ENCODE data around the gene OLFML3. TPM values are rescaled to one million over a fixed set of nuclear protein-coding genes. Genes with fewer than 3 reads are reported as not detected.

The OLFML3 gene
- total RNA-seq, 1 experiment from 2014 or later = 171 TPM

DNA sequence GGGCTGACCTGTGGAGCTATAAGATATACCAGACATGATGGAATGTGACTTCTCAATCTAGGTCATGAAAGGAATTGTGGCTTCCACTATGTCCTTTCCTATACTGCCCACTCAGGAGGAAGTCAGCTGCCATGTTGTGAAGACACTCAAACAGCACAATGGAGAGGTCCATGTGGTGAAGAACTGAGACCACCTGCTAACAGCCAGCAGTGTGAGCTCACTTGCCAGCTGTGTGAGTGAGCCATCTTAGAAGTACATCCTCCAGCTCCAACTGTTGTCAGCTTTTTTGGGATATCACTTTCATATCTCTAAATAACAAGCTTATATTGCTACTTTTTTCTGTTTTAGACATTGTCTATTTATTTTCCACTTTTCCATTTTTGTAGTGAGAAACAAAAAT is 29.7 kb downstream of the OLFML3 start:
- Histone ChIP-seq H3K79me2 (ENCODE audit: insufficient read depth, low read length) (no peaks in the 10 kb centered on the region), H3K4me2 (ENCODE audit: insufficient read depth, insufficient read length, low read length) (no peak overlapping the region), H4K20me1 (ENCODE audit: control insufficient read depth, insufficient read depth, insufficient read length) (no peaks in the 10 kb centered on the region), H3K14ac (ENCODE audit: insufficient read depth, low read length) (no peak overlapping the region), H3K18ac (ENCODE audit: insufficient read length, low read depth, low read length) (no peak overlapping the region), H3K56ac (ENCODE audit: insufficient read length, low read depth, low read length) (no peak overlapping the region), H3T11ph (ENCODE audit: low read length) (no peak overlapping the region), H3K79me1 (ENCODE audit: insufficient read depth, low read depth, low read length, poor library complexity, severe bottlenecking) (no peaks in the 10 kb centered on the region), H3K23ac (ENCODE audit: insufficient read length, low read depth, low read length) (no peak overlapping the region), H2BK12ac (ENCODE audit: insufficient read length, low read depth, low read length) (no peak overlapping the region), H3K9me3 (ENCODE audit: control insufficient read depth, low read depth, low read length) (no peaks in the 10 kb centered on the region), H4K5ac (ENCODE audit: insufficient read length, low read depth, low read length) (no peak overlapping the region), H3K4ac (ENCODE audit: low read depth, low read length) (no peak overlapping the region), H4K8ac (replicated peaks; ENCODE audit: insufficient read length, low read depth, low read length) (no peak overlapping the region), H2BK15ac (ENCODE audit: low read depth, low read length) (no peak overlapping the region), H3K4me1 (ENCODE audit: insufficient read depth, low read length) (peaks cover 13% of the 10 kb centered on the region), H2BK20ac (ENCODE audit: low read depth, low read length, poor library complexity, severe bottlenecking) (no peak overlapping the region), H3K23me2 (ENCODE audit: insufficient read length, low read depth, low read length, poor library complexity, severe bottlenecking) (no peaks in the 10 kb centered on the region), H3K27me3 (ENCODE audit: insufficient read depth, low read length) (no peaks in the 10 kb centered on the region), H3K9ac (ENCODE audit: extremely low read depth, insufficient read length, low read length) (no peak overlapping the region), H2BK120ac (ENCODE audit: low read depth, low read length, poor library complexity, severe bottlenecking) (no peak overlapping the region), H3K27ac (ENCODE audit: insufficient read length, low read depth, low read length) (no peak overlapping the region), H2AFZ (ENCODE audit: low read length) (no peak overlapping the region), H4K91ac (ENCODE audit: insufficient read length, low read depth, low read length) (no peak overlapping the region), H2BK5ac (ENCODE audit: insufficient read length, low read length) (no peak overlapping the region), H2AK5ac (ENCODE audit: insufficient read length, low read length) (no peak overlapping the region)
- H3K36me3 Mint-ChIP-seq (ENCODE audit: insufficient read depth in 1 of 3, low read depth in 3 of 3) = peaks cover 8 to 33% (median 13%) of the 10 kb centered on the region in 3 experiments
- no peak overlapping the region for H3K4me3 Mint-ChIP-seq
- no peak for DNase-seq
- H3K9me3 Mint-ChIP-seq = peaks cover 16% of the 10 kb centered on the region in 2 experiments; a peak in 4 of 5 replicates
- no peak for TF ChIP-seq CTCF (conservative IDR thresholded peaks at IDR 0.05)
- H3K4me1 Mint-ChIP-seq = peaks cover 24 to 34% of the 10 kb centered on the region in 2 experiments
- peaks cover 2% of the 10 kb centered on the region; the same call in 1 of the 2 replicates for H3K27me3 Mint-ChIP-seq (ENCODE audit: low read depth)
- no peak overlapping the region for H3K27ac Mint-ChIP-seq

All from H9 (cell line).